CD4-positive, alpha-beta T cell treated with Interleukin-4 for 4 hours (primary cell): ENCODE data around the gene PLAAT1.

Source experiments
- DNase-seq: peaks from one replicate; pipeline ENCODE4 v3.0.0-alpha.2; 2020

The PLAAT1 gene

DNA sequence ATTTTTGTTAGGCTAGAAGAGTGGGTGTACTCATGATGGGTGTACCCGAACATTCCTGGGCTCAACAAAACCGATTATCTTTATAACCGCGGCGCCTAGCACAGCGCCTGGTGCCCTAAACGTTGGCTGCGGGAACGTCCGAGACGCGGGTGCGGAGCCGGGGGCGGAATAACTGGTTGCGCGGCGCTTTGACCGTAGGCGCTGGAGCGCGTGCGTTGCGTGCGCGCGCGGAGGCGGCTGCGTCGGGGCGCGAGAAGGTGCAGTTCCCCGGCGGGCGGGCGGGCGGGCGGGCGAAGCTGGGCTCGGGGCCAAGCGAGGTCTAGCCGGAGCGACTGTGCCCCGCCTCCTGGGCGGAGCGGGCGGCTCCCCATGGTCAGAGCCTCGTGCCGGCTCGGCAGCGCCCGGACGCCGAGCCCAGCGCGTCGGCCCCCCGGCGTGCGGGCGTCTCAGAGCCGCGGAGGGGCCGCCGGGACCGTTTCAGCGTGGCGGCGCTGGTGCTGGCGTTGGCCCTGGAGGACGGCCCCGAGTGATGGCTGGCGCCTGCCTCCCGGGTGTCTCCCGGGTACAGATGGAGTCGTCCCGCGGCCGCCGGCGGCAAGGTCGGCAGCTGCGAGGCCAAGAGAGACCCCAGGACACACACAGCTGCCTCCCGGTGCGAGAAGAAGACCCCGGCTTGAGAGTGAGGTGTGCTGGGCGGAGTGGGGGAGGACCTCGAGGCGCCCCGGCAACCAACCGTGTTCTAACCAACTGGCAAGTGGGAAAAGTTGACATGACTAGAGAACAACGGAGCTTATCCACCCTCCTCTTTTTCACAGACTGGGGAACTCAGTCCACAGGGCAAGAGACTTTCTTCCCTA is at the start of gene PLAAT1:
TSS of gene PLAAT1 (plus strand) at position 373 of the 857 bp plus-strand sequence. CDS start 14,429 bp downstream, outside the sequence.
- DNase-seq = no peak

DNA sequence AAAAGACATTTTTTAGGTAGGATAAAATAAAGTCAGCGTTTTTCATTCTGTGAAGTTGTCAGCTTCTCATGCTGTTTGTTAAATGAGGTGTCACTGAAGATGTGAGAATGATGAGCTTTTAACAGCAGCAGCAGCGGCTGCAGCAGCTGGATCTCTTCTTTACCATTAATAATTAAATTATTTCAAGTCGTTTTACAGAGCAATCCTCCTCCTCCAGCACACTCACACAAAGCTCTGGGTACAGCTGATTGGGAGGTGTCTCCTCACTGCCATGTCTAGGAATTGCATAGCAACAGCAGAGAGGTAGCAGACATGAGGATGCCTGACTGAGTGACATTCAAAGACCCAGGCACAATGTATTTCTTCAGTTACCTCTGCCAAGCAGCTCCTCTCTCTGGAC is 46.7 kb upstream of the PLAAT1 start:
- no peak for DNase-seq

- DNase-seq = no peak
Observed at GRCh38 chr3:193196746-193197145, 44.3 kb upstream of the PLAAT1 start.

- no peak for DNase-seq
Observed at GRCh38 chr3:193207290-193208273, 33.4 kb upstream of the PLAAT1 start.

DNA sequence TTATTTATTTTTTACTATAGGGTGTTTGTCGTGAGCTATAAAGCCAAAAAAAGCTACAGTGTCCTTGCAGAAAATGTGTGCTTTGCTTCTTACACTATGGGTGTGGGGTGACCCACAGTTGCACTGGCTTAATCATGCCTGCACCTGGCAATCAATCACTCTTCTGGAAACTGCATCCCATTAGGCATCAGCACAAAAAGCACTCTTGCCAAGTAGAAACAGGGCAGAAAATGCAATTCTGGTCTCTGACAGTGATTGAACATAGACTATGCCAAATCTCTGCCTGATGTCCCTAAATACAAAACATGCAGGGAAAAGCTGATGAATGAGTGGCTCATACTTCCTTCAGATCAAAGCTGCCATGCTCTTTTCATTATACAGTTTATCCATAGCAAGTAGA is 30.4 kb upstream of the PLAAT1 start:
- no peak for DNase-seq

GRCh38 chr3:193211173-193211572 is 29.8 kb upstream of the PLAAT1 start:
- no peak for DNase-seq

DNA sequence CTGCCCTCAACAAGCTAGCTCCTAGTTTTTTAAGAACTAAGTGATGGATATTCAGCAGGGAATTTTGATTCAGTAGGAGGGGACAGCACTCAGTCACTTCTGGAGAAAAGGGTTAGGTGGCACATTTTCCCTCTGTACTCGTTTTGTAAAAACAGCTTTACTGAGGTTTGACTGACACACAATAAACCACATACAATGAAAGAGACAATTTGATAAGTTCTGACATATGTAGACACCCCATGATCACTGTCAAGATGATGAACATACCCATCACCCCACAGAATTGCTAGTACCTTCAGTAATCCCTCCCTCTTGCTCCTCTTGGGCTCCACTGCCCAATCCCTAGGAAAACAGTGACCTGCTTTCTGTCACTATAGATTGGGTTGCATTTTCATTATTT is 29.0 kb upstream of the PLAAT1 start:
- no peak for DNase-seq

- no peak for DNase-seq
Observed at GRCh38 chr3:193212844-193213243, 28.2 kb upstream of the PLAAT1 start.

GRCh38 chr3:193214445-193214844 is 26.6 kb upstream of the PLAAT1 start:
- DNase-seq = no peak

GRCh38 chr3:193225302-193226125 is 15.5 kb upstream of the PLAAT1 start:
- DNase-seq = no peak

DNA sequence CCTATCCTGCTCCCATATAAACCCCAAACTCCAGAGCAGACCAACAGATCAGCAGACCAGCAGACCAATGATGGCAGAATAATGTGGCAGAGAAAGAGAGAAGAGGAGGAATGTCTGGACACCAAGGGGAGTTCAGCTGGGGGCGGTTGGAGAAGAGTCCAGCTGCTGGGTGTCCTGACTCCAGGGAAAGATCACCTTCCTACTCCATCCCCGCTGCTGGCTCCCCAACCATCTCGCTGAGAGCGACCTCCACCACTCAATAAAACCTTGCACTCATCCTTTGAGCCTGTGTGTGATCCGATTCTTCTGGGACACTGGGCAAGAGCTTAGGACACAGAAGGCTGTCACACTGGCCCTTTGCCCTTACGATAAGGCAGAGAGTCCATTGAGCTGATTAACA is 12.8 kb upstream of the PLAAT1 start:
- DNase-seq = no peak

GRCh38 chr3:193229851-193230420 is 11.1 kb upstream of the PLAAT1 start:
- no peak for DNase-seq

DNA sequence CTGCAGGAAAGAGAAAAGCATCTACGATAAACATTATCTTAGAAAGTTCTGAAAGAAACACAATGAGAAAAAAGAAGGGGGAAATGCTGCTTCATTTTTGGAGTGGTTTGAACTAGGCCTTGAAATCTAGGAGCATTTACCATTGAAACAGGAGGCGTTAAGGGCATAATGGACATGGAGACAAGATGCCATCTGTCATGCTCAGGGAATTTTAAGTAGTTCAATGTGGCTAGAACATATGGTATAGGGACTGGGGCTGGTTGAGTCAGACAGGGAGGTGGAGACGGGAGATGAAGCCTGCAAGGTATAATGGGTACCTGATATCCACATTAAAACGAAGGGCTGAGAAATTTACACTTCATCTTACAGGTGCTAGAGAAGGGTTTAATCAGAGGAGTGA is 10.4 kb upstream of the PLAAT1 start:
- no peak for DNase-seq

DNA sequence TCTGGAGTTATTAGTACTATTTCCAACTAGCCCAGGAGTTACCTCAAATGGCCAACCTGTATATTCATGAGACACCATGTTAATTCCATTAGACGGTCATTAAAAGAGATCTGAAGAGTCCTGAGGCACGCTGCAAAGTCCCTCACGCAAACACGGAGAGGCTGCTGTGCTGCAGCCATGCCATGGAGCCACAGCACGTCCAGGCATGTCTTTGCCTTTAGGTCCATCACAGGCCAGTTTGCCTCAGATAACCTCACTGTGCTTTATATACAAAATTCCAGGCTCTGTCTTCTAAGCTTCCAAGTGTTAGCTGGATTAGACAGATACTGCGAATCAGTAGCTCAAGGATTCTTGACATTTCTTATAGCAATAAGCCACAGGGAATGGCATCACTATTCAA is 9.8 kb upstream of the PLAAT1 start:
- DNase-seq = no peak

DNA sequence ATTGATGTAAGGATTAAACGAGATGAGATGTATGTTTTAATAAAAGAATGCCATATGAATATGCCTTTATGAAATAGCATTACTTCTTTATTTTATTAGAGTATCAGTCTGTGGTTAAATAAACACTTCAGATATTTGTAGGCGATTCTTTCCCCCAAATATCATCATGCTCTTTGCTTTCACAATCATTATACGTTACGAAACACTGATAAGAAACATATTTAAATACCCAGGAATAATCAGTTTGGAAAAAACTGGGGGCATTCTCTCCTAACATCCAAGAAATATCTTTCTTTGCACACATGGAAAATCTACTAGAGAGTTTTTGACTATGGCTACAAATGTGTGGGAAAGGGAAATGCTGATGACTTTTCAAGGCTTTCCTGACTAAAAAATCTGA is 4.4 kb upstream of the PLAAT1 start:
- DNase-seq = no peak

GRCh38 chr3:193237030-193237429 is 4.0 kb upstream of the PLAAT1 start:
- DNase-seq = no peak

DNA sequence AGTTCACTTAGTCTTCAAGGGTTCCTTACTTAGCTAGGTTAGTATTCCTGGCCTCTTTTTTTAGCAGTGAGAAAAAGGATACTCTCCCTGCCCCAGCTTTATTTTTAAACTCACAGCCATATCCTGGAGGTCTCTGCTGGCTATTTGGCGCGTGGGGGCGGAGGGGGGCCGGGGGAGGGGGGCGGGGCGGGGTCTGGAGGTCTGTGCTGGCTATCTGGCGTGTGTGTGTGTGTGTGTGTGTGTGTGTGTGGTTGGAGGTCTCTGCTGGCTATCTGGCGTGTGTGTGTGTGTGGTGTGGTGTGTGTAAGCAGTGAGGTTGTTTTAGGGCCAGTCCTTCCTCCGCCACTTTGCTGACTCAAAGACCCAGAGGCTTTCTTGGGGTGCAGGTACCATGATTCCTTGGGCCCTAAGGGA is 579 bp upstream of the PLAAT1 start:
- DNase-seq = no peak

- no peak for DNase-seq
Observed at GRCh38 chr3:193241716-193242115, 694 bp downstream of the PLAAT1 start.

DNA sequence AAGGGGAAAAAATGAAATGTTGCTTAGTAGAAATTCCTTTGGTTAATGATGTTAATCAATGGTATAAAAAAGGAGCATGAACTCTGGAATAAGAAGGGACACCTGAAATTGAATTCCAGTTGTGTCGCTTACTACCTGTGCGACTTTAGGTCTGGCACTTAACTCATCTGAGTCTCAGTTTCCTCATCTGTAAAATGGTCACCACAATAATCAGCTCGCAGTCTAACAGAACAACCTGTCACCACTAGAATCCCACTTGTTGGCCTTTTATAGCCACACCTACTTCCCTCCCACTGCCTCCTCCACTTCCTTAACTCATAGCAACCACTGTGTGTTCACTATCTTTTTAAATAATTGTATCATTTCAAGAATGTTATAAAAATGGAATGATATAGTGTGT is 2.5 kb downstream of the PLAAT1 start:
- DNase-seq = no peak

DNA sequence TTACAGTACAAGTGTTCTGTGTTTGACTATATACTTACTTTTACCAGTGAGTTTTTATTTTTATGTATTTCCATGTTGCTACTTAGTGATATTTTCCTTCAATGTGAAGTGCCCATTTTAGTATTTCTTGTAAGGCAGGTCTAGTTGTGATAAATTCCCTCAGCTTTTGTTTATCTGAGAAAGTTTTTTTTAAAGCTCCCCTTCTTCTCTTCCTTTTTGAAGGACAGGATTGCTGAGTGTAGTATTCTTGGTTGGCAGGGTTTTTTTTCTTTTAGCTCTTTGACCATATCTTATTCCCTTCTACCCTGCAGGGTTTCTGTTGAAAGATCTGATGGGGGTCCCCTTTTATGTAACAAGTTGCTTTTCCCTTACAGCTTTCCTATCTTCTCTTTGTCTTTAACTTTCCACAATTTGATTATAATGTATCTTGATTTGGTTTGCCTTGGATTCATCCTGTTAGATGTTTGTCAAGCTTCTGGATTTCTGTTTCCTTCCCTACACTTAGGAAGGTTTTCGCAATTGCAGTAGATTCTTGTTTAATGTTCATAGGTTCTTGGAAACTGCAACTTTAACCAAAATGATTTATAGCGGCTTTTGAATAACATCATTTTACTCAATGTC is 7.9 kb downstream of the PLAAT1 start:
- no peak for DNase-seq

GRCh38 chr3:193250492-193250891 is 9.5 kb downstream of the PLAAT1 start:
- DNase-seq = no peak
